Measurements from ENCODE around the gene SGCB.

Gene SGCB

DNA sequence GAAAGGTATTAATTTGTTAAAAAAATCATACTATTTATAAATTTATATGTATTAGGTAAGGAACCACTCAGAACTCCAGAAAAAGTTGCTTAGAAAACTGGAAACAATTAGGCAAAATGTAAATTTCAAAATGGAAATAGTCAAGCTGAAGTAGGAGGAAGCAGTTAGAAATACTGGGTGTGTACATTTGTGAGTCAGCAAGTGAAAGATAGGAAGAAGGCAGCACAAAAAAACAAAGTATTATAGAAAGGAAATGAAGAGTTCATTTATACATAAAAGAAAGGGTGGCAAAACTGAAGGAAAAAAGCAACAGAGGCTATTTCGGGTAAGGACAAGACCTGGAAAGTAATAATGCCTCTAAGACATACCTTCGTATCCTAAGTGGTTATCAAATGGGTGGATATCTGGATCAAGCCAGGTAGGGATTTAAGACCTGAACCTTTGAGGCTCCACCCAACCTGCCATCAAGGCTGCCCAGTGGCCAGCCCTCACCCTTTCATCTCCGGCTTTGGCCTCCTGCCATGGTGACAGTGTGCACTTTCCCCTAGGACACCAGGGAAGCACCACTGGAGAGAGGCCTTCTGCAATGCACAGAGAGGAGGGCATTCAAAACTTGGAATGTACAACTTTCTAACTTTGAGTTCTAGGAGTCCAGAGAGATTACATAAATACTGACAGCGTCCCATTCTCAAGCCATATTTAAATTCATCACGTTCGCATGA is 18.0 kb downstream of the SGCB start, which contains the start of gene LRRC66:
TSS of gene LRRC66 (minus strand) at position 428 of the 722 bp plus-strand sequence. CDS start 2,750 bp downstream, outside the sequence.
- DNase-seq (ENCODE audit: low read depth in 2 of 2): no peak

DNA sequence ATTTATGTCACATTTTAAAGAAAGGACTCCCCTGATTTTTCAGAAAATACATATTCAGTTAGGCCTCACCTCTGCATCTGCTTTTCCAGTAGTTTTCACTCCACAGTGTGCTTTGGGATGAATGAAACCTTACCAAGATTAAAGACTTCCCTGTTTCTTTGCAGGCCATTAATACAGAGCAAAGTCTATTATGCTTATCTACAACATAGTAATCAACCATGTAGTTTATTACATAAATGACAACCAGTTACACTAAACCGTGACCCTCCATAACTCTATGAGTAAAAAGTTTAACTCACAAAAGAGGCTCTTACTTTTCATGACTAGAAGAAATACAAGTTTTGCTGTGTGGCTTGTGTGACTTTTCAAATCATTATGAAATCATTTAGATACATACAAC is 20.3 kb downstream of the SGCB start:
- DNase-seq (ENCODE audit: low read depth in 2 of 2): no peak

DNA sequence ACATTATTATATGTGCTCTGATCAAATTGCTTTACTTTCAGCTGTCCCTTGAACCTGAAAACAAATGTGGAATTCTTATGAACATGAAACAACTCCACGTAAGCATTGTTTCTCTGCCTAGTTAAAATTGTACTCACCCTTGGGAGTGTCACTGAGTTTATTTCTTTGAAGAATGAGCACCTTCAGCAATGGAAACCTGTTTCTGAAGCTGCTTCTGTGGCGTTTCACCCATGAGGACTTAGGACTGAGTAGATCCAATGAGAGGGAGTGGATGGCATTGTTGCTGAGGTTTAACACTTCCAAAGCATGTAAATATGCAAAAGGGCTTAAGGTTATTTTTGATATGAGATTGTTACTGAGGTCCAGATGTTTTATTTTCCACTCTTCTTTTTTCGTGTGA is 21.1 kb downstream of the SGCB start:
- DNase-seq (ENCODE audit: low read depth in 2 of 2): no peak

DNA sequence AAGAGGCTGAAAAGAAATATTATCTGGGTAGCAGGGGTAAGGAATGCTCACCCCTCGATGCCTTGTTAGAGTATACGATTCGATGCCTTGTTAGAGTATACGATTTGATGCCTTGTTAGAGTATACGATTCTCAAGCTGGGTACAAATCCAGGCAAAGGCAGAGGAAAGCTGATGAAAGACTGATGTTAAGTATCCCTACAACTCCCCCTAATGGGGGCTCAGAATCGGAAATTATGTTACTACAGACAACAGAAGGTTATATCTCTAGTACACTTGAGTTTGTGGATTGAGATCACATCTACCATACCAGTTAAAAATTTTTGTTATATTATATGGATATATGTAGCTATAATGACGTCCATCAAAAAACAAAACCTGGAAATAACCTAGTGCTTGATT is 22.7 kb downstream of the SGCB start:
- no peak for DNase-seq (ENCODE audit: low read depth in 2 of 2)

DNA sequence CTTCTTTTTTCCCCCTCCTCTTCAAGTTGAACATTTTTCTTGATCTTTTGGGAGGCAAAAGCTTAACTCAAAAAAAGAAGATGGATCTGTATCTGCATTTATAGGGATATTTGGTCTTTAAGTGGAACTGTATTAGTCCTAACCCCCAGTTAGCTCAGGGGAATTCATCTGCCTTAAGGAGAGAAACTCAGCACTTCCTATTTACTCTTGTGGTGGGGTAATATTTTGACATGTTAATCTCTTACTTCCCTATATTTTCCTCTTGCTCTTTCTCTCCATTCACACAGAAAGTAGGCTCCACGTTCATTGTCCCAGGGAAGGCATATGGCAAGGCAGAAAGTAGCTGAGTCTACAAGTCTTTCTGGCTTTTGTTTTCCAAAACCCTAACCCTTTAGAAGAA is 23.2 kb downstream of the SGCB start:
- DNase-seq (ENCODE audit: low read depth in 2 of 2): no peak

DNA sequence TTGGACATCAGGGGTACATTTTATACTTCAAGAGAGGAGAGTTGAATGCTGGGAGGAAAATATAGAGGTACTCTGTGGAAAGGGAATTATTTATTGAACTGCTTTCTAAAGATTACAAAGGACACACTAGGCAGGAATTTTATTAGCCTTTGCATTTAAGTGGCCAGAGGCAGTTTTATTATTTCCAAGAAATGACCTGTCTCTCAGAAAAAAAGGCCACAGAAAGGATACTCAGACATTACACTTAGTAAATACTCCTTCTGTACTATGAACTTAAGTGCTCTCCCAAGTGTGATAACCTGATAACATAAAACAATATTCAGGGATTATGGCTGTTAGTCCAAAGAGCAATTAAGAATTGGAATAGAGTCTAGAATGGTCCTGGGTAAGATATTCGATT is 25.4 kb downstream of the SGCB start:
- DNase-seq (ENCODE audit: low read depth in 2 of 2): no peak

DNA sequence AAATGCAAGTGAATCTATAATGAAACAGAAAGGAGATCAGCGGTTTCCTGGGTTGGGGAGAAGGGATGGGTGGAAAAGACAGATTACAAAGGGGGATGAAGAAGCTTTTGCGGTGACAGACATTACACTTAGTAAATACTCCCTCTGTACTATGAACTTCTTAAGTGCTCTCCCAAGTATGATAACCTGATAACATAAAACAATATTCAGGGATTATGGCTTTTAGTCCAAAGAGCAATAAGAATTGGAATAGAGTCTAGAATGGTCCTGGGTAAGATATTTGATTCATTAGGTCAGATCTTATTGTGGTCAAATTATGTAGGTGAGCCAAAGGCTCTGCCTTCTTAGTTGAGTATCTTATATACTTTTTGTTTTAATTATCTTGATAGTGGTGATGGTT is 27.1 kb downstream of the SGCB start:
- no peak for DNase-seq (ENCODE audit: low read depth in 2 of 2)

DNA sequence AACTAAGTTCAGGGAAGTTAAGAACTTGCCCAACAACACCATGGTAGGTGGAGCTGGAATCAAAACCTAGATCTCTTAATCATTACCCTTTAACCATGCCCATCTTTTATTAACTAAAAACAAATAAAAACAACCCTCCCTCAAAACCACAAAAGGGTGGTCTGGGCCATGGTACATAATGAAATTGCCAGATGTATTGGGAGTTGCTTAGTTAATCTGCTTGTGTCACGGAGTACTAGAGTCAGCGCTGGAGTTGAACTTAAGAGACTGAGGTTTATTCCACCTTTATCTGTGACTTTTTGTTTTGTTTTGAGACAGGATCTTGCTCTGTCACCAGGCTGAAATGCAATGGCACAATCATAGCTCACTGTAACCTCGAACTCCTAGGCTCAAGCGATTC is 31.2 kb downstream of the SGCB start:
- no peak for DNase-seq (ENCODE audit: low read depth in 2 of 2)

DNA sequence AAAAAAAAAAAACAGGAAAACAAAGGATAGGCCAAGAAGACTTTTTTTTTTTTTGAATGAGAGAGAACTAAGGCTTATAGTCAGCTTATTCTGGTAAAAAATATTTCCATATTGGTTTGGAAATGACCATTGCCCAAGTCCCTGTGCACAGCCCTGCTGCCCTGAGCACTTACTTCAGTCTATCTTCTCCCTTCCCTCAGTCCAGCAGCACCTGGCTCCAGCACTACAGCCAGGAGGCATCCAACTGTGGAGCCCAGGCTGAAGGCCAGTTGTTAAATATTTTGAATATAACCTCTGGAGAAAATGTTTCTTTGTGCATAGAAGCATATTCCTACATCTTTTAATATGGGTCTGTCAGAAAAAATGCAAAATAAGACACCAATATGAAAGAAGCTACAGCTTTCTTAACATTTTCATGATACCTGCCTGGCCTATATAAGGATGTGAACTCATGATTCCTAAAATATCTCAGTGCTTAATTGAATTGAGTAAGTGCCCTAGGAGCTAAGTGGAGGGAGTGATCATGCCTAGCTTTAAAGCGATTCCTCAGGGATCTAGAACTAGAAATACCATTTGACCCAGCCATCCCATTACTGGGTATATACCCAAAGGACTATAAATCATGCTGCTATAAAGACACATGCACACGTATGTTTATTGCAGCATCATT is 32.4 kb downstream of the SGCB start:
- DNase-seq (ENCODE audit: low read depth in 2 of 2): no peak

DNA sequence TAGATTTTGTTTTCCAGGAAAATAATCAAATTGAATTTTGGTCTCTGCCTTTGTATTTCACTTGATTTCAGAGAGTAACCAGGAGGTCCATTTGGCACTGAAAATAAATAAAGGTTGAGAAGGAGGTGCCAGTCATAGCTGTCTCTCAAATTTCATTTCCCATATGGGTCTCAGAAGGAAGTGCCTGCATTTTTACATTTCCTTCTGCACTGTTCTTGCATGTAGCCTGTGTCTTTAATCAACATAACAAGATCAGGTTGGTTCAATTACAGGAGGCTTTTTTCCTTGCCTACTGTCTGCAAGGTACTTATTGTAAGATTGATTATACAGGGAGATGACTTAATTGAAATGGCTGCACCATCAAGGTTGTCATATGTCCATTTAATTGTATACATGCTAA is 33.7 kb downstream of the SGCB start:
- no peak for DNase-seq (ENCODE audit: low read depth in 2 of 2)

DNA sequence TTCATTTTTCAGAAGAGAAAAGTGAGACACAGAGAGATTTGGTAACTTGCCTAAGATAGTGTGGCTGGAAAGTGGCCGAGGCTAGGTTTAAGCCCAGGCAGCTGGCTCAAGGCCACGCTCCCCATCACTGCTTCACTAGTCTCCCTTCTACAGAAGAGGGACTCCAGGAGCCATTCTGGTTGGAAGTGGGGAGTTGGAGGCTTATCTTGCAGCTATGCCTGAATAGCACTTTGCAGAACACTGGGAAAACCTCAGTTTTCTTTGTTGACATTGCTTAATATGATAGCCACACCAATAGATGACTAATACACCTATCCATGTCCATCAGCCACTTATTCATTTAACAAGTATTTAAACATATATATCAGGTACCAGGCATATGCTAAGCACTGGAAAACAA is 36.5 kb downstream of the SGCB start:
- no peak for DNase-seq (ENCODE audit: low read depth in 2 of 2)

DNA sequence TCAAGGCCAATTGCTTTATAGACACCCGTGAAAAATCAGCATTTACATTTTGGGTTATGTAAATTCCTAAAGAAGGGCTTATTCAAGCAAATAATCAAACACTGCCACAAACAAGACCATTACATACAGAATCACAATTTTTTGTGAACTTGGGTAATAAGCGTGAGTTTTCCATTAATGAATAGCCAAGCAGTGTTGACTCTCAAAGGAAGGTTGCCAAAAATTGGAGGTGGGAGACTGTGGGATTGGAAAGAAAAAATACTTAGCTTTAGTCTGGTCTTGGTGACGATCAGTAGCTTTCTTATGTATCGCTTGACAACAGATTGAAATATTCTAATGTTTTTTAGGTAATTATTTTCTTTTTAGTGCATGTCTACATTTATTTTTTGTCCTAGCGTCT is 38.8 kb downstream of the SGCB start:
- DNase-seq (ENCODE audit: low read depth in 2 of 2): no peak

DNA sequence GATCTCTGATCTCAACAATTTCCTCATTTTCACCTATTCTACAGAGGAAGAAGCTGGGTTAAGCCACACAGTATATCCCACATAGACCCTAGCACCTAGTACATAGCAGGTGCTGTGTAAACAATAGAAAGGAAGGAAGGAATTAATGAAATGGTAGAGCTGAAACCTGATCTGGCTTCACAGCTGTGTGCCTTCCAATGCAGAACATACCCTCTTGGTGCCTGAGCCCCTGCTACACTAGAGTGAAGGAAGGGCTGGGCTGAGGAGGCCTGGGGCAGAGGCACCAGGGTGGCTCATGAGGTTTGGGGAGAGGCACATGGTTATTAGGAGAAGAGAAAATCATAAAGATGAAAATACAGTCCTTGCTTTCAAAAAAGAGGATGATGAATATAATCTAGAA is 39.3 kb downstream of the SGCB start:
- DNase-seq (ENCODE audit: low read depth in 2 of 2): no peak

DNA sequence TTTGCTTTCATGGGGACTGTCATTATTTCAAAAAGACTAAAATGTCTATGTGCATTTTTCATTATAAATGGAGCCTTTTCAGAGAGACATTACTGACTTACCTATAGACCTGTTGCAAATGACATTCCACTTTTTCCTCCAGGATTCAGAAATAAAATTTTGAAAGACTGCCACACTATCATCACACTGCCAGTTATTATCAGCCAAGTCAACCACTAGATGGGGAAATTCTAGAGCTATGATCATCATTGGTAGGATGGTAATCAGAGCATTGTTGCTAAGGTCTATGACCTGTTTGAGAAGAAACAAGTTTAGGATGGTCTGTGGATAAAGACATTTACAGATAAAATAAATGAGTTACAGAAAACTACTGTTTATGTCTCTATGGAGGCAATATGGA is 40.5 kb downstream of the SGCB start:
- DNase-seq (ENCODE audit: low read depth in 2 of 2): no peak

DNA sequence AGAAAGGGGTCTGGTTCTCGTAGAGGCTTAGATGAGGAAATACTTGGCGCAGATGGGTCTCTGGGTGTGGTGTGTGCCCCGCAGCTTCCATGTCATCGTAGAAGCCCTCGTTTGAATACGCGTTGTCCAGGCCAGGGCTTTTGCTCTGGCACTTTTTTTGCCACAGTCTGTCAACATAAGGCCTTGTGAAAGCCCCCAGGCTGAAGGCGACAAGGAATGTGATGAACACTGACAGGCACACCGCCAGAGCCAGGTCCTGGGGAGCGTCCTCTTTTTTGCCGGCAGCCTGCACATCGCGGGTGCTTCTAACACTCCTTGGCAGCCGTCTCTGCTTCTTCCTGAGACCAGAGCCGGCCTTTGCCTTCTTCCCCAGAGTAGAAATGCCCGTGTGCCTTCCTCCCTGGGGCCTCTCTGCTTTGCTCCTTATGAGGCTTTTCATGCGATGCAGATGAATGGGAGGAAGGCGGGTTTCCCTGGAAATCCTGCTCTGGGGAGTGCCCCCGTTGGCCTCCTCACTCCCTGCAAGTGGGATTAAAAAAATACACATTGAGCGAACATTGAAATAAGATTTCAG is 42.4 kb downstream of the SGCB start:
- no peak for DNase-seq (ENCODE audit: low read depth in 2 of 2)

Data from stimulated activated CD4-positive, alpha-beta T cell treated with anti-CD3 and anti-CD28 coated beads, Interleukin-12 subunit alpha, Interleukin-12 subunit beta, amount 100 ng/mL, for 24 hours (primary cell).